CD4-positive, alpha-beta T cell treated with Interleukin-15 for 4 hours (primary cell): ENCODE data around the gene CEACAM8.
A peak's percentile ranks its signal among the peaks of the same experiment; 100 is the strongest.
"Not testable (repeated sequence)": the region's sequence is repeated elsewhere in the genome, so short reads cannot be mapped to it uniquely, and the experiment has no call there.

Source experiments
- DNase-seq: peaks from one replicate; pipeline ENCODE4 v3.0.0-alpha.2; 2020; ENCODE audit warnings: low spot score

CEACAM8 gene

DNA sequence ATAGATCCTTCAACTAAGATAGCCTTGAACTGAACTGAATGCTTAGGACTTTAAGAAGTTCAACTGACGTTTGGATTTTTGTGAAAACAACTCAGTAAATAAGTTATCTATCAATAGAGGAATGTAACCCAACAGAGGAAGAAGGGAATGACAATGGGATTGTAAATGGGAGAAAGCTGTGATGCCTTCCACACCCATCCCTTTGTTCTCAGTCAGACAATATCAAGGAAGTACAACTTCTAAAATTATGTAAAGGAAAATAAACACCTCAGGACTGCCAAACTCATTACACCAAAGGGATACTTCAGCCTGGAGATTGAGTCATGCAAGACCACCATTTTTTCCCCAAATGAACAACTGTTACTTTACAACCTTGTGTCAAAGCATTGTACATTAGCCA, 21.1 kb downstream of the CEACAM8 start:
- no peak for DNase-seq

DNA sequence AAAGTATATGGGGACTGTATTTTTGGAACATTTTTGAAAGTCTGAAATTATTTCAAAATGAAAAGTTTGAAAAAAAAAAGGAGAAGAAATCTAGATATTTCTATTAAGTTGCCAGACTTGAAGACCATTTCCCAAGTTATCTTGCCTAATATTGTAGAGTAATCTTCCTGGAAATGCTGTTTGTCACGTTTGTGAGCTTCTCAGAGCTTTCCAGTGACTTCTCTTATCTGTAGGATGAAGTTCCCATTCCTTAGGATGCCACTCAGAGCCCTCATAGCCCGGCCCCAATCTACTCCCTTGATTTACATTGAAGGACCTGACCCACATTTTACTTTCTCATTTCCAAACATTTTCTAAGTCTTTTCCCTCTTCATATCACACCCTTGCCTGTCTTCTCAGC, 23.6 kb downstream of the CEACAM8 start:
- no peak for DNase-seq

- DNase-seq, result no peak
Measured at GRCh38 chr19:42569193-42569592, 25.5 kb downstream of the CEACAM8 start.

DNA sequence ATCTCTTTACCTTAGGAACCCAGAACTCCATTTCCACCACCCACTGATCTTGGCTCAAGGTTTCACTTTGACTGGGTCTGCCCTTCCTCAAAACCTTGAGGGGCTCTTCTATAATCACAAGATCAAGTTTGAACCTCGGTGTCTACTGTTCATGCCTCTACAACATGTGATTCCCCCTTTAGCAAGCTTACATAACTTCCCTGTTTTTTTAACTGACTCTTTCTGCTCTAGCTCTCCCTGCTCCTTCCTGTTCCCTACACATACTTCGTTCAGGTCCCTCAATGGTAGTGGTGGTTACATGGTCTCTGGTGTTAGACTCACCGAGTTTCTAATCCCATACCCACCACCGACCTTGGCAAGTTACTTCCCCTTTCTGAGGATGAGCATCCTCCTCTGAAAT, 26.7 kb downstream of the CEACAM8 start:
- DNase-seq, result no peak

- no peak for DNase-seq
Measured at GRCh38 chr19:42567567-42567966, 27.2 kb downstream of the CEACAM8 start.

DNA sequence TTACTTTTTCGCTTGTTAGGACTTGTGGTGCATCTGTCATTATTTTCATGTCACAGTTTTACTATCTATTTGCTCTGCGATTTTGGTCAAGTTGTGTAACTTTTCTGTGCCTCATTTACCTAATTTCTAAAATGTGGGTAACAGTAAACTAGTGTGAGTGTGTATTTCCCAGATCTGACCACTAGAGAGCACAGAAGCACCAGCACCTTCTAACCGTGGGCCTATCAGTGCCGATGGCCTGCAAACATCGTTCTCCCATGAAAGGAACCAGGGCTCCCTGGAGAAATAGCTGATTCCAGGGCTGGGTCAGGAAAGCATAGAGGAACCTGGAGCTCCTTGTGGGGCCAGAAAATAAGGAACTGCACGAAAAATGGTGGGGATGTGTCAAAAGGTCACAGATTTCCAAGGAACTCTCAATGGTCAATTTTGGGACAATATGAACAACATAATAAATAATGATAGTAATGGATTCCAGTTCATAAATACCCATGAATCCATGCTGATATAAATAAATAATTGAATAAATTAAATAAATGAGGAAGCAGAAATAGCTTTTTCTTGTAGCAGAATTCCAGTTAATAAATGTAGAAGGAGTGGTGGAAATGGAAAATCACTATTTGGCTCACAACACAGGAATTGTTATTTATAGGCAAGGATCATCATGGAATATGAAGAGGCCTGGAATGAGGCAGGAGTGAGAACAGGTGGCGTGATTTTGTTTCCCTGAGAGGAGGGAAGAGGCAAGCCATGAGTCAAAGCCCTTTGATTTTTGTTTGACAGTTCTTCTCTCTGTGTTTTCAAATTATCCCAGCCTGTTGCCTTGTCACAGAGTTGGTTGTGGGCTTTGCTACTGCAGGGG, 31.1 kb downstream of the CEACAM8 start:
- peak; percentile 30 for DNase-seq

GRCh38 chr19:42561512-42561911, 33.2 kb downstream of the CEACAM8 start:
- DNase-seq, result no peak

DNA sequence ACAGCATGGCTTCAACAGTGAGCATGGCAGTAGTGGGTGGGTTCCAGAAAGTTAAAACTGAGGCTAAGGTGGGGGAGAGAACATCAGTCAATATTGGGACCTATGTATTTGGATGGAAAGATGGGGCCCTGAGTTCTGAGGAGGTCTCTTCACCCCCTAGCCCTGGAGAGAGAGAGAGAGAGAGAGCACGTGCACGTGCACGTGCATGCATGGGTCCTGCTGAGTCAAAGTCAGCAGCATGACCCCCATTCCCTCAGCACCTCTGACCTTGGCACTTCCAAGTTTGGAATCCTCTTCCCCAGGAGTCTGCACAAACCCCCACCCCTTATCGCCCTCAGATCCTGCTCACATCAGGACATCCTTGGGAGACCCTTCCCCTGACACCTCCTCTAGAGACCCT, 34.0 kb downstream of the CEACAM8 start:
- DNase-seq, result no peak

DNA sequence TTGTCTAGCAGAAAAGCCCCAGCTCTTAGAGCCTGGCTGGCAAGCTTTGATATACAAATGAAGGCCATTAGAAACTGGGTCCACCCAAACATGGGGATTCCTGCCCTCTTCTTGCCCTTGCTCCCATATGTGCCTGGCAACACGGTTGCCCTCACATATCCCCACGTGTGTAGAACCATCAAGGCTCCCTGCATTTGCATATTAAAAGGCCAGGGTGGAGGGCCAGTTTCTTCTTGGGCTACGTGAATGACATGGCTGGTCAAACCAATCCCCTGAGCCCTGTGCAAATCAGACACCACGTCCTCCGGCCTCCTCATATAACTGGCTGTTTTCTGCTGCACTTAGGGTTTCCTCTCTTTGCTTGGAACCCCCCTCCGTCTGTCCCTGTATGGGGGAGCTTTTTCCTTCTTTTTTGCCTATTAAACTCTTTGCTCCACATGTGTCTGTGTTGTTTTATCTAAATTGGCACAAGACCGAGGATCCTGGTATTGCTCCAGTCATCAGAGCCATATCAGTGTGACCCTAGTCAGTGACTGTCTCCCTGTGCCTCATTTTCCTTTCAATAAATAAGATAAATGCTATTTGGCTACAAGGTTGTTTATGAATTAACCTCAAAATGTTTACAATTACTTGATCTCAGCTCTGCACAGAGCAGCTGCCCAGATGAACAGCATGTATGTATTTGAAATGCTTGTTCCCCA, 36.1 kb downstream of the CEACAM8 start:
- no peak for DNase-seq

GRCh38 chr19:42557386-42557871, 37.3 kb downstream of the CEACAM8 start:
- not testable (repeated sequence) for DNase-seq

DNA sequence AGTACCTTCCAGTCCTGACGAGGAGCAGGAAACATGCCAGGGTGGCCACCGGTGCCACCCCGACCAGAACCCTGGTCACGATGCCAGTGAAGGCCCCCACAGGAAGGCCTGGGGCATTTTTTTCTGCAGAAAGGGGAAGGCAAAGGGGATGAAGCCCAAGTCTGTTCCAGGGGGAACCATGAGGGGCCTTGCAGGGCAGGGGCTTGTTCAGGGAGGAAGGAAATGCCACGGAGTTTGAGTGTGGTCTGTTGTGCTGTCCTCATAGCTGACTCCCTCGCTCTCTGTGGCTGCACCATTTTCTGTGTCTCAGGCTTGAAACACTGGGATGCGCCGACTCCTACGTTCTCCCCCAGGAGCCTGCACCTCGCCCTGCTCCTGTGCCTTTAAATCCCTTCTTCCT, 38.9 kb downstream of the CEACAM8 start:
- DNase-seq, result no peak

- DNase-seq, result no peak
Measured at GRCh38 chr19:42555317-42555716, 39.4 kb downstream of the CEACAM8 start.

DNA sequence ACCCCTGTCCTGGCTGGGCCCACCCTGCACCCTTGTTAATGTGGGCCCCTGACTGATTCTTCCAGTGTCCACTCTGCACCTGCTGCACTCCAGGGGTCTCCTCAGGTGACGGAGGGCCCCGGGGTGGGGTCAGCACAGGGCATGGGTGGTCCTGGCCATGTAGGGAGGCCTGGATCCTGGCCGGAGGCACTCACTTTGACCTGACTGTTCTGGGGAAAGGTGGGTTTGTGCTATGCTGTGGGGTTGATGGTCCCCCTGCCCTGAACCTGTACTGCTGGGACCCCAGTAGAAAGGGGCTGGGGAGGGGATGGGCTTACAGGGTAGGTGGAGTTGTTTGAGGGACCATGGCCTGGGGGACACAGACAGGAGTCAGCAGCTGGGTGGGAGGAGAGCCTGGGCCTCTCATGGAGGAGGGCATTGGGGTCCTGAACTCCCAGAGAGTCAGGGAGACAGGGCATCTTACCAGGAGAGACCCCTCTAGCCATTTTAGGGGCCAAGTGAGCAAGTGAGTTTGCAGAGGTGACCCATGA, 40.6 kb downstream of the CEACAM8 start:
- DNase-seq, result no peak

GRCh38 chr19:42553292-42554045, 41.3 kb downstream of the CEACAM8 start:
- no peak for DNase-seq

- DNase-seq, result no peak
Measured at GRCh38 chr19:42552086-42553065, 42.3 kb downstream of the CEACAM8 start.

DNA sequence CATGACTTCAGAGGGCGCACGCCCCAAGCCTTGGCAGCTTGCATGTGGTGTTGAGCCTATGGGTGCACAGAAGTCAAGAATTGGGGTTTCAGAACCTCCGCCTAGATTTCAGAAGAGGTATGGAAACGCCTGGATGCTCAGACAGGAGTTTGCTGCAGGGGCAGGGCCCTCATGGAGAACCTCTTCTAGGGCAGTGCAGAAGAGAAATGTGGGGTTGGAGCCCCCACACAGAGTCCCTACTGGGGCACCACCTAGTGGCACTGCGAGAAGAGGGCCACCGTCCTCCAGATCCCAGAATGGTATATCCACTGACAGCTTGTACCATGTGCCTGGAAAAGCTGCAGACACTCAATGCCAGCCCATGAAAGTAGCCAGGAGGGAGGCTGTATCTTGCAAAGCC, 44.2 kb downstream of the CEACAM8 start:
- not testable (repeated sequence) for DNase-seq

DNA sequence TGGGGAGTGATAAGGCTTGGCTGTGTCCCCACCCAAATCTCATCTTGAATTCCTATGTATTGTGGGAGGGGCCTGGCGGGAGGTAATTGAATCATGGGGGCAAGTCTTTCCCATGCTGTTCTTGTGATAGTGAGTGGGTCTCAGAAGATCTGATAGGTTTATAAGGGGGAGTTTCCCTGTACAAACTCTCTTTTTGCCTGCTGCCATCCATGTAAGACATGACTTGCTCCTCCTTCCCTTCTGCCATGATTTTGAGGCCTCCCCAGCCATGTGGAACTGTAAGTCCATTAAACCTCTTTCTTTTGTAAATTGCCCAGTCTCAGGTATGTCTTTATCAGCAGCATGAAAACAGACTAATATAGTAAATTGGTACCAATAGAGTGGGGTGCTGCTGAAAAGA, 45.7 kb downstream of the CEACAM8 start:
- not testable (repeated sequence) for DNase-seq

DNA sequence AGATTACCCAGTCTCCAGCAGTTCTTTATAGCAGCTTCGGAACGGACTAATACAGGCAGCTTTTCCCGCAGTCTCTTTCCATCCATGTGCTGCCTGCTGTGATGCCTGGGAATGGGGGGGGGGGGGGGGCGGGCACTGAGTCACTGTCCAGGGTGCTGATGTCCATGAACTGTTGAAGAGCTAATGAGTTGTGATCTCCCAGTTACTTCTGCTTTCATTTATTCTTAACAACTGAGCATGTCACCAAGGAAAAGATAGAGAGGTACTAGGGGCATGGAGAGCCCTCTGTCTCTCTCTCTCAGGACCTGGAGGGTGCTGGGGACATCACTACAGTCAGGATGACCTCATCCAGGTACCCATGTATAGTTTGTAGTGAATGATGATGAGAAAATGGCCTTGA, 46.2 kb downstream of the CEACAM8 start:
- no peak for DNase-seq

GRCh38 chr19:42547929-42548328, 46.8 kb downstream of the CEACAM8 start:
- no peak for DNase-seq

GRCh38 chr19:42546831-42547500, 47.8 kb downstream of the CEACAM8 start:
- DNase-seq, result no peak

DNA sequence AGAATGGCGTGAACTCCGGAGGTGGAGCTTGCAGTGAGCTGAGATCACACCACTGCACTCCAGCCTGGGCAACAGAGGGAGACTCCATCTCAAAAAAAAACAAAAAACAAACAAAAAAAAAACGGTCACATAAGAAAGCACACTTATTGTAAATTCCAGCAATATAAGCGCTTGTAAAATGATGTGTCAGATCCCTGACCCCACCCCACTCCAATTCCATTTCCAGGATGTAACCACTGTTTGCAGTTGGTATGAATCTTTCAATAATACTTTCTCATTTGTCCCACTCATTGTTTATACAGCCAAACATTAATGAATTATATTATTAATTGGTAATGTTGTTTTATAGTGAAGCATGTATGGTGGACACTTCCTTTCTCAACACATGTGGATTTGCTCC, 50.6 kb downstream of the CEACAM8 start:
- no peak for DNase-seq
